ENCODE data around the gene PNMA6A. TPM values are rescaled to one million over a fixed set of nuclear protein-coding genes. Genes with fewer than 3 reads are reported as not detected.
"Not testable (repeated sequence)": the region's sequence is repeated elsewhere in the genome, so short reads cannot be mapped to it uniquely, and the experiment has no call there.

PNMA6A gene
- total RNA-seq, result 1 to 10 TPM; 2.3 to 4.9 (median 4.4) TPM

- no CpG with 5 or more reads among the region's 76 CpGs for WGBS, 2 donors
- intact Hi-C loops (cut with DNase I); H3K36me3 ChIP-seq; H3K9me3 ChIP-seq; DNase-seq; H3K27me3 ChIP-seq; H3K4me3 ChIP-seq (replicated peaks in 1 of 3); H3K4me1 ChIP-seq; H3K27ac ChIP-seq: not testable (repeated sequence)
These were observed at the start of gene PNMA6A for GRCh38 chrX:153071909-153072583. Gene PNMA6A (plus strand): TSS chrX:153072454. CDS start chrX:153073063, 609 bp downstream.

GRCh38 chrX:153026501-153026900 is 45.8 kb upstream of the PNMA6A start:
- intact Hi-C loops (cut with DNase I); H3K27me3 ChIP-seq; DNase-seq; H3K4me1 ChIP-seq; H3K9me3 ChIP-seq; H3K36me3 ChIP-seq; H3K27ac ChIP-seq; H3K4me3 ChIP-seq (replicated peaks in 1 of 3): not testable (repeated sequence)
- 52 to 57% methylated on average over 2 of the region's 2 CpGs for WGBS, 2 donors

GRCh38 chrX:153028487-153028886 is 43.8 kb upstream of the PNMA6A start:
- H3K9me3 ChIP-seq; H3K4me1 ChIP-seq; intact Hi-C loops (cut with DNase I); H3K27ac ChIP-seq; H3K27me3 ChIP-seq; H3K36me3 ChIP-seq; H3K4me3 ChIP-seq (replicated peaks in 1 of 3); DNase-seq: not testable (repeated sequence)
- 80 to 100% methylated on average over 1 of the region's 11 CpGs for WGBS, 2 donors

- no peak for DNase-seq
- Histone ChIP-seq H3K4me3 (replicated peaks in 1 of 3) (no peak overlapping the region), H3K9me3 (no peaks in the 10 kb centered on the region), H3K36me3 (no peaks in the 10 kb centered on the region), H3K27ac (no peak overlapping the region), H3K27me3 (no peaks in the 10 kb centered on the region), H3K4me1 (no peaks in the 10 kb centered on the region)
- WGBS, 2 donors, result 44 to 54% methylated on average over 2 of the region's 2 CpGs
- intact Hi-C loops (cut with DNase I), result no loop called here
- no peak for TF ChIP-seq CTCF (IDR thresholded peaks at IDR 0.05)
- no peak for TF ChIP-seq POLR2A (IDR thresholded peaks at IDR 0.05)
These were observed 43.1 kb upstream of the PNMA6A start for GRCh38 chrX:153029162-153029561.

GRCh38 chrX:153029875-153030274 is 42.4 kb upstream of the PNMA6A start:
- Histone ChIP-seq H3K4me1 (no peaks in the 10 kb centered on the region), H3K27me3 (no peaks in the 10 kb centered on the region), H3K27ac (no peak overlapping the region), H3K4me3 (replicated peaks in 1 of 3) (no peak overlapping the region), H3K9me3 (no peaks in the 10 kb centered on the region), H3K36me3 (no peaks in the 10 kb centered on the region)
- 86% methylated on average over 2 of the region's 11 CpGs; no CpG with 5 or more reads in 1 of the 2 donors for WGBS, 2 donors
- DNase-seq, result no peak
- intact Hi-C loops (cut with DNase I), result no loop called here
- TF ChIP-seq POLR2A (IDR thresholded peaks at IDR 0.05), result no peak
- TF ChIP-seq CTCF (IDR thresholded peaks at IDR 0.05), result no peak

- WGBS, 2 donors, result no CpG with 5 or more reads among the region's 12 CpGs
- no peaks in the 10 kb centered on the region for H3K27me3 ChIP-seq
- intact Hi-C loops (cut with DNase I), result no loop called here
- no peak overlapping the region for H3K4me3 ChIP-seq (replicated peaks in 1 of 3)
- no peak for DNase-seq
- no peaks in the 10 kb centered on the region for H3K4me1 ChIP-seq
- no peaks in the 10 kb centered on the region for H3K36me3 ChIP-seq
- no peaks in the 10 kb centered on the region for H3K9me3 ChIP-seq
- TF ChIP-seq POLR2A (IDR thresholded peaks at IDR 0.05) (no peak), CTCF (IDR thresholded peaks at IDR 0.05) (no peak)
- H3K27ac ChIP-seq, result no peak overlapping the region
These were observed 41.5 kb upstream of the PNMA6A start for GRCh38 chrX:153030801-153031200.
